CD4-positive, alpha-beta T cell treated with Interleukin-4 for 1 hour (primary cell): ENCODE data around the gene SPEG.

ENCODE experiments used
- DNase-seq, 2 donors: peaks; one replicate each; pipeline ENCODE4 v3.0.0-alpha.2; 2020 to 2022

SPEG gene

DNA sequence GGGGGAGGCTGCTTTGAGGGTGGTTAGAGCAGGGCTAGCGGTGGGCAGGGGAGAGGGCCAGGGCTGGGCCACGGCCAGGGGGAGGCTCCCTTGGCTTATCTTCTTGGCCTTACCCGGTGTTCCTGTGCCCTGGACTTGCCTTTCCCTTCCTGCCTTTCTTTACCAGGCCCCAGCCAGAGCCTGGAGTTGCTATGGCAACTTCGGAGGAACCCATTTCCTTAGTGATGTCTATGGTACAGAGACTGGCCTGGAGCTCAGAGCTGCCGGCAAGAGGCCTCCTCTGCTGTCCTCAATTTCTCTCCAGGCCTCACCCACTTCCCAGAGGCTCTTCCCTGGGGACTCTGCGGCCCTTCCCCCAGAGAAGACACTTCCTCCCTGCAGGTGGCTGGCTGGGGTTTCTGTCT lies 11.5 kb downstream of the SPEG start:
- no peak for DNase-seq

GRCh38 chr2:219446689-219447088 lies 12.0 kb downstream of the SPEG start:
- DNase-seq: no peak

DNA sequence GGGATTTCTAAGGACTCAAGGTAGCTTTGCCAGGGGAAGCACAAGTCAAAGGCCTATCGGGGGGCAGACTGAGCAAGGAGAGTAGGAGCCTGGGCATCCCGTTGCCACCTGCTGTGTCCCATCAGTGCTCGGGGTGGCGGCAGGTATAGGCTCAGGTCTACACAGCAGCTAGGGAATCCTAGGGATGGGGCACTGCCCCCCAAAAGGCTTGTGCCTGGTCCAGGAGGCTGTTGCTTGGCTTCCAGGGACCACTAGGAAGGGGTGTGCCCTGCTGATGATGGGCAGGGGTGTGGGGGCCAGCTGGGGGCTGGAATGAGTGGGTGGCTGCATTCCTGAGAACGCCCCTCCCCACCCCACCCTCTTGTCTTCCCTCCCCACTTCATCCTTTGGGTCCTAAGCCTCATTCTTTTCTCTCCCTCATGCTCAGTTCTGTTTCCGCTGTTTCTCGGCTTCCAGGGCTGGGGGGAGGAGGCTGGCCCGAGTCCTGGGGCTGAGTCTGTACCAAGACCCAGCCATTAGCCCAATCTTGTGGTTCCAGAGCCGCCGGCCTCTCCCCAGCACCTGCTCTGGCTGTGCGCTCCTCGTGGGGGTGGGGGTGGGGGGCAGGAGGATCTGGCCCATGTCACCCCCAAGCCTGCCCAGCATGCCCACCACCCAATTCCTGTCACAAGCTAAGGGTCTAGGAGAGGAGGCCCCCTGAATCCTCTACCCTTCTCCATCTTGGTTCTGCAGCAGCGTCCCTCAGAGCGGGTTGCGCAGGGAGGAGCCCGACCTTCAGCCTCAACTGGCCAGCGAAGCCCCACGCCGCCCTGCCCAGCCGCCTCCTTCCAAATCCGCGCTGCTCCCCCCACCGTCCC lies 12.8 kb downstream of the SPEG start:
- no peak for DNase-seq

DNA sequence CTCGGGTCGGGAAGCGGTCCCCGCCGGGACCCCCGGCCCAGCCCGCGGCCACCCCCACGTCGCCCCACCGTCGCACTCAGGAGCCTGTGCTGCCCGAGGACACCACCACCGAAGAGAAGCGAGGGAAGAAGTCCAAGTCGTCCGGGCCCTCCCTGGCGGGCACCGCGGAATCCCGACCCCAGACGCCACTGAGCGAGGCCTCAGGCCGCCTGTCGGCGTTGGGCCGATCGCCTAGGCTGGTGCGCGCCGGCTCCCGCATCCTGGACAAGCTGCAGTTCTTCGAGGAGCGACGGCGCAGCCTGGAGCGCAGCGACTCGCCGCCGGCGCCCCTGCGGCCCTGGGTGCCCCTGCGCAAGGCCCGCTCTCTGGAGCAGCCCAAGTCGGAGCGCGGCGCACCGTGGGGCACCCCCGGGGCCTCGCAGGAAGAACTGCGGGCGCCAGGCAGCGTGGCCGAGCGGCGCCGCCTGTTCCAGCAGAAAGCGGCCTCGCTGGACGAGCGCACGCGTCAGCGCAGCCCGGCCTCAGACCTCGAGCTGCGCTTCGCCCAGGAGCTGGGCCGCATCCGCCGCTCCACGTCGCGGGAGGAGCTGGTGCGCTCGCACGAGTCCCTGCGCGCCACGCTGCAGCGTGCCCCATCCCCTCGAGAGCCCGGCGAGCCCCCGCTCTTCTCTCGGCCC lies 13.6 kb downstream of the SPEG start:
- no peak for DNase-seq

GRCh38 chr2:219448776-219449341 lies 14.2 kb downstream of the SPEG start:
- DNase-seq: no peak

DNA sequence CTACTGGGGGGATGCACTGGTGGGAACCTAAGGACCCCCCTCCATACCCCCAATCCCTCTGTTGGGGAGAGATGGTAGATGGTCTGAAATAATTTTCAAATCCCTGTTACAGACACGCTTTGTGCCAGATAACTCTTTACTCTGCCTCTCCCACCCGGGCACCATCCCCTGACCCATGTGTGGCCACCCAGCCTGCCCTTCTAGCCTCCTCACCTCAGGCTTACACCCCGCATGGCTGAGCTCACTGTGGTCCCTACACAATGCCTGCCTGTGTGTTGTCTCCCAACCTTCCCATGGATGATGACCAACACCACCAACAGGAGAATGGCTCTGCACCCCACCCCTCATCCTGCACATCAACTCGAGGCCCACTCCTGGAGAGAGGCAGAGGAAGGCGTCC lies 15.0 kb downstream of the SPEG start:
- no peak for DNase-seq

GRCh38 chr2:219451661-219452360 lies 17.2 kb downstream of the SPEG start:
- DNase-seq: no peak

DNA sequence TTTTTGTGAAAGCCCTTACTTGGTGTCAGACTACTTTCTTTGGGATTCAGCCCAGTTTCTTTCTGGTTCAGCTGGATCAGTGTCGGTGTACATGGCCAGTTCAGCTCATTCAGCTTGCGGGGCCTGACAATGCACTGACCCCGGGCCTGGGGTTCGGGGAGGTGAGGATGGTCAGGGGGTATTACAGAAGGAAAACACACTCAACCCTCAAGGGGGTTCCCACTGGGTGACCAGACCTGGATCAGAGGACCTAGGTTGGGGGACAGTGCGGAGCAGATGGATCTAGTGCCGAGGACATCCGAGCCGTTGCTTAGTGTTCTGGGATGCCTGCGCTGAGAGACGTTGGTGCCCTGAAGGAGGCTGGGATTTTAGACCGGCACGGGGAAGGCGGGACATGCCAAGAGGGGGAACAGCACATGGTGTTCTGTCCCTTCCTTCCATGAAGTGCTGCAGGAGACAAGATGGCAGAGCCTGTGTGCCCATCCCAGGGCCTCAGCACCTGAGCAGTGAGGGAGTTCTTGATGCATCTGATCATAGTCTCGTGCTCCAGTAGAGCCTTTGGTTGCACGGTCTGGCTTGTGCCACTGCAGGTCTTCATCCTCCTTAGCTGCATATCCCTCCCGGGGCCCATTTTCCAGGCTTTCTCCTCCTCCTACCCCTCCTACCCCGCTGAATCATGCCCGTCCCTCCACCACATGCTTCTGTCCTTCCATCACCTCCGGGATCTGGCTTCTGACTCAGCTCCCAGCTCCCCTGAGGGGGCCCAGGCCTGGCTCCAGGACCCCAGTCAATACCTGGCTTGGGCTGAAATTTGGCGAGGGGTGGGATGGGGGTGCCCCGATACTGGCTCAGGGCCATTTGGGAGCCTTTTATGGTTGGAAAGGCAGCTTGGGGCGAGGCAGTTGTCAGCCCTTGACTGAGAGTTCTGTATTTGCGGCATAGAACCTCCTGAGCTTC lies 18.0 kb downstream of the SPEG start:
- DNase-seq: no peak

- DNase-seq: no peak
Observed at GRCh38 chr2:219453671-219454590, 19.3 kb downstream of the SPEG start.

GRCh38 chr2:219455581-219455980 lies 20.9 kb downstream of the SPEG start:
- DNase-seq: no peak

GRCh38 chr2:219457784-219458369 lies 23.2 kb downstream of the SPEG start:
- no peak for DNase-seq

DNA sequence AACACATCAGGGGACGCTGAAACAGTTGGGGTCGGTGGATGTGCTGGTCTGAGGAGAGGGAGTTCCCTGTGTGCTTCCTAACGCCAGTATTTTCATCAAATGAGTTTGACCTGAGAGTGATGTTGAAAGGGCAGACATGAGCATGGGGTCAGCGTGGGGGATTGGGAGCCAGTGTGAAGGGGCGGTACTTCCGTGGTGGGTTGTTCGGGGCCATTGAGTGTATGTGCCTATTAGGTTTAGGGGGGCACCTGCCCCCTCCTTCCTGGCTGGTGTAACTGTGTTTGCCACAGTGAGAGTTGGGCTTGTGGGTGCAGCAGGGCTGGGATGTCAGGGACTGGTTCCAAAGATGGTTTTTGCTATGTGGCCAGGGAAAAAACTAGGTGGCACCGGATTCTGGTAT lies 24.4 kb downstream of the SPEG start:
- DNase-seq: no peak

GRCh38 chr2:219459460-219460311 lies 25.0 kb downstream of the SPEG start:
- peak; percentile 30 to 33 for DNase-seq

DNA sequence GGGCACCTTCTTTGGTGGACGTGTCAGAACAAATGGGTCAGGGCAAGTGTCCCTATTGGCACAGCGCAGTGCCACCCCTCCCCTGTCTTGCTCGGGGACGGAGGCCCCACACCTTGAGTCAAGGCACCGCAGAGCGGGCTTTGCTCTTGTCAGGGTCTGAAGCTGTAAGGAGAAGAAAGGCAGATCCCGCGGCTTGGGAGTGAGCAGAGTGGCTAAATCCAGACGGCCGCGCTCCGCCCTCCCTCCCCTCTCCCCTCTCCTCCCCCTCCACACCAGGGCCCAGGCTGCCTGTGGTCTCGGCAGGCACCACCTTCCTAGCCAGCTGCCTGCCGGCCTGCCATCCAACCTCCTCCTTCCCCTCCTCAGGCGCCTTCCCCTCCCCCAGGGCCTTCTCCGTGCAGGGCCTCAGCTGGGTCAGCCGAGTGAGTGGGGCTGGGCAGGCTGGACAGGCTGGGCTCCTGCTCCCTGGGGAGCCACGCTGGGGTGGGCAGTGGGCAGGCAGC lies 25.8 kb downstream of the SPEG start:
- DNase-seq: no peak

DNA sequence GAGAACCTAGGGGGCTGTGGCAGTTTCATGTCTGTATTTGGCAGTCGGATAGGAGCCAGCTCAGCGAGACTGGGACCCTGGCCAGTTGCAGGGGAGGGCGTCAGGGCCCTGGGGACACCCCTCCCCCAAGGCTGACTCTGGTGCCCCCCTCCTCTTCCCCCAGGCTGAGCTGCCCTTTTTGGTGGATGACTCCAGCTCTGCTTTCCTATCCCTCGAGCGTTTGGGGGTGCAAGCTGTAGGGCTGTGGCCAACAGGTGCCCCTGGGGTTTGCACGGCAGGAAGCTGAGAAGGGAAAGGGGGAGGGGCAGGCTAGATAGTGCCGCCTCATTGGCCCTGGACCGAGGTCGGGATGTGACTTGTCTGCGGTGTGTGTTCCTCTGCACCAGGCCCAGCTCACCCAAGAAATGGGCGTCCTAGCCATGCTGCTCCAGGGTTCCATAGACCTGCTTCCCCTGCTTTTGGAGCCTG lies 26.4 kb downstream of the SPEG start:
- no peak for DNase-seq

- no peak for DNase-seq
Observed at GRCh38 chr2:219461669-219462068, 27.0 kb downstream of the SPEG start.

DNA sequence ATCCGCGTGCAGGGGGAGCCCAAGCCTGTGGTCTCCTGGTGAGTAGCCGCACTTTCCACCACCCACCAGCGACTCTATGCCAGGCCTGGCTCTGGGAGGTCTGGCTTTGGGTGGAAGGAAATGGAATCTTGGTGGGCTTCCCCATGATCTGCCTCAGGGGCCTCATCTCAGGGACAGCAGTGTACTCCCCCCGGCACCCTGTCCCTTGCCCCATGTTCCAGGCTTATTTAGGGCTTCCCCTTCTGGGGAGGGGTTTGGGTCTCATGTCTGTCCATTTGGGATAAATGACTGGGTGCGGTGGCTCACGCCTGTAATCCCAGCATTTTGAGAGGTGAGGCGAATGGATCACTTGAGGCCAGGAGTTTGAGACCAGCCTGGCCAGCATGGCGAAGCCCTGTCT lies 27.7 kb downstream of the SPEG start:
- DNase-seq: no peak

GRCh38 chr2:219464286-219465032 lies 29.8 kb downstream of the SPEG start:
- DNase-seq: no peak
